GM23338 (cell line): ENCODE results near the gene NTMT1. TPM values are rescaled to one million over a fixed set of nuclear protein-coding genes. Genes with fewer than 3 reads are reported as not detected.

ENCODE experiments used
- ATAC-seq: fragments of 200-7000 bp; cut with Tn5 transposase; 3 replicates; pipeline ENCODE4 v1.9.1; 2020
- DNase-seq: peaks from one replicate; pipeline ENCODE4 v3.0.0-alpha.2; 2015; ENCODE audit warnings: low spot score
- H2AFZ ChIP-seq: fragments of 200-600 bp; sonication (generic); 2 replicates; pipeline ENCODE4 v1.8.0; 2016; ENCODE audit warnings: antibody characterized with exemption, mild to moderate bottlenecking, moderate library complexity
- H3F3A ChIP-seq: fragments of 200-600 bp; sonication (generic); replicated peaks from 2 replicates; pipeline ENCODE4 v1.8.0; 2017; ENCODE audit warnings: antibody characterized with exemption, mixed run types, low read depth
- H3K27ac ChIP-seq: fragments of 200-600 bp; sonication (generic); 2 replicates; pipeline ENCODE4 v1.6.1; 2016; ENCODE audit warnings: low read depth
- H3K27me3 ChIP-seq: fragments of 200-600 bp; sonication (generic); 2 replicates; pipeline ENCODE4 v1.8.0; 2016; ENCODE audit warnings: mild to moderate bottlenecking, mixed run types, moderate library complexity; ENCODE audit not compliant: insufficient read depth
- H3K36me3 ChIP-seq: fragments of 200-600 bp; sonication (generic); 2 replicates; pipeline ENCODE4 v1.8.0; 2016; ENCODE audit warnings: mild to moderate bottlenecking; ENCODE audit not compliant: insufficient read depth
- H3K4me1 ChIP-seq: fragments of 200-600 bp; sonication (generic); 2 replicates; pipeline ENCODE4 v1.8.0; 2016; ENCODE audit warnings: mild to moderate bottlenecking, moderate library complexity; ENCODE audit not compliant: insufficient read depth
- H3K4me2 ChIP-seq: fragments of 200-600 bp; sonication (generic); 2 replicates; pipeline ENCODE4 v1.7.1; 2017; ENCODE audit warnings: mixed run types
- H3K4me3 ChIP-seq: fragments of 200-600 bp; sonication (generic); 2 replicates; pipeline ENCODE4 v1.6.1; 2016; ENCODE audit warnings: mixed run types
- H3K79me2 ChIP-seq: fragments of 200-600 bp; sonication (generic); replicated peaks from 2 replicates; pipeline ENCODE4 v1.8.0; 2017; ENCODE audit warnings: mild to moderate bottlenecking; ENCODE audit not compliant: insufficient read depth
- H3K9me2 ChIP-seq: fragments of 200-600 bp; sonication (generic); 2 replicates; pipeline ENCODE4 v1.8.0; 2017; ENCODE audit not compliant: insufficient read depth
- H4K20me1 ChIP-seq: fragments of 200-600 bp; sonication (generic); replicated peaks from 2 replicates; pipeline ENCODE4 v1.8.0; 2017; ENCODE audit warnings: mild to moderate bottlenecking; ENCODE audit not compliant: insufficient read depth
- H3K27ac Mint-ChIP-seq: 2 replicates; pipeline ENCODE4 v1.8.0; 2020; ENCODE audit warnings: inconsistent platforms, mild to moderate bottlenecking, moderate library complexity, mixed read lengths
- H3K27me3 Mint-ChIP-seq: 3 replicates; pipeline ENCODE4 v1.8.0; 2022; ENCODE audit warnings: low read depth, mild to moderate bottlenecking, moderate library complexity, mixed read lengths, inconsistent platforms; ENCODE audit not compliant: insufficient read depth, poor library complexity
- H3K36me3 Mint-ChIP-seq: 3 replicates; pipeline ENCODE4 v1.8.0; 2021; ENCODE audit warnings: low read depth, mild to moderate bottlenecking, inconsistent platforms, moderate library complexity, mixed read lengths
- H3K4me1 Mint-ChIP-seq: 3 replicates; pipeline ENCODE4 v1.8.0; 2020; ENCODE audit warnings: mild to moderate bottlenecking, inconsistent platforms, mixed read lengths
- H3K4me3 Mint-ChIP-seq: 3 replicates; pipeline ENCODE4 v1.8.0; 2021; ENCODE audit warnings: moderate library complexity, mild to moderate bottlenecking, inconsistent platforms, mixed read lengths
- H3K9me3 Mint-ChIP-seq: 3 replicates; pipeline ENCODE4 v1.8.0; 2020; ENCODE audit warnings: moderate library complexity, mild to moderate bottlenecking, inconsistent platforms, mixed read lengths
- ETS1 ChIP-seq: IDR thresholded peaks from 2 replicates; pipeline ENCODE4 v1.6.1; 2016; ENCODE audit warnings: antibody characterized with exemption
- EZH2 ChIP-seq: fragments of 200-600 bp; sonication (generic); IDR thresholded peaks from one replicate; pipeline ENCODE4 v1.8.0; 2017; ENCODE audit warnings: antibody characterized with exemption, mild to moderate bottlenecking, low read depth; ENCODE audit not compliant: unreplicated experiment
- STAT1 ChIP-seq: IDR thresholded peaks from one replicate; pipeline ENCODE4 v1.6.1; 2016; ENCODE audit warnings: antibody characterized with exemption; ENCODE audit not compliant: unreplicated experiment
- ZNF114 ChIP-seq: fragments of 250-450 bp; sonication (Bioruptor Pico); IDR thresholded peaks from 2 replicates; pipeline ENCODE4 v1.5.0; 2020; ENCODE audit warnings: mild to moderate bottlenecking, moderate library complexity
- ZNF331 ChIP-seq: fragments of 250-450 bp; sonication (Bioruptor Pico); IDR thresholded peaks from 2 replicates; pipeline ENCODE4 v1.5.0; 2020; ENCODE audit warnings: low read depth, mild to moderate bottlenecking, moderate library complexity
- ZNF462 ChIP-seq: fragments of 250-450 bp; sonication (Bioruptor Pico); IDR thresholded peaks from 2 replicates; pipeline ENCODE4 v1.5.0; 2020; ENCODE audit warnings: mild to moderate bottlenecking, moderate library complexity
- polyA plus RNA-seq: library from polyadenylated mRNA; unstranded; fragments of >200 nt; fragmentation: Nextera tagmentation; extraction: Ambion mirVana; gene quantifications from 2 replicates; pipeline ENCODE4 v1.2.1, GENCODE V29; 2016
- total RNA-seq: library from RNA; depleted of rRNA; stranded (reverse); fragments of >200 nt; shearing (Covaris generic); gene quantifications from 2 replicates; pipeline ENCODE4 v1.2.3, GENCODE V29; 2014

The NTMT1 gene
- total and polyA plus RNA-seq, 2 experiments from 2014 or later, result 59.4 to 108 TPM

- no peak for TF ChIP-seq ETS1
- TF ChIP-seq ZNF331 (CRISPR knock-in tag), result no peak
- TF ChIP-seq ZNF114, result no peak
- TF ChIP-seq EZH2, result peak; percentile 5
- H3K4me2 ChIP-seq, result peak within 1 kb of the TSS; percentile 84
- H3K9me3 Mint-ChIP-seq, result no peaks in the 10 kb centered on the region
- no peaks in the 10 kb centered on the region for H3K9me2 ChIP-seq
- DNase-seq (no peak), ATAC-seq (peak; percentile 7)
- 0 out of 2 replicates have a peak, but pooled peaks cover 12% of the 10 kb centered on the region for H3F3A ChIP-seq
- H3K27ac ChIP-seq, result no peak within 1 kb of the TSS
- H3K27ac Mint-ChIP-seq, result no peak within 1 kb of the TSS
- H3K4me3 Mint-ChIP-seq, result peak within 1 kb of the TSS; percentile 68
- peak within 1 kb of the TSS; percentile 63 for H3K4me3 ChIP-seq
- H3K27me3 Mint-ChIP-seq, result peaks cover 49% of the 10 kb centered on the region
- peaks cover 20% of the 10 kb centered on the region for H3K4me1 ChIP-seq
- H2AFZ ChIP-seq, result peak within 1 kb of the TSS; percentile 90
- no peaks in the 10 kb centered on the region; the same call in 2 of the 3 replicates for H3K36me3 Mint-ChIP-seq
- no peaks in the 10 kb centered on the region for H3K79me2 ChIP-seq
- no peaks in the 10 kb centered on the region for H3K36me3 ChIP-seq
- H3K4me1 Mint-ChIP-seq, result peaks cover 23% of the 10 kb centered on the region
- peaks cover 48% of the 10 kb centered on the region for H3K27me3 ChIP-seq
- no peaks in the 10 kb centered on the region for H4K20me1 ChIP-seq
Observed at GRCh38 chr9:129620669-129621295, 5.2 kb upstream of the NTMT1 start, which contains the start of gene C9orf50. Gene C9orf50, minus strand, starts transcription at chr9:129621101. Its CDS starts 527 bp downstream, at chr9:129620574.

- no peak overlapping the region for H3K4me3 ChIP-seq
- peaks cover 44% of the 10 kb centered on the region for H3K27me3 ChIP-seq
- ATAC-seq (no peak), DNase-seq (no peak)
- no peak for TF ChIP-seq ZNF331 (CRISPR knock-in tag)
- TF ChIP-seq ZNF462 (CRISPR knock-in tag), result no peak
- no peak for TF ChIP-seq STAT1
- Mint-ChIP-seq H3K9me3 (no peaks in the 10 kb centered on the region), H3K27me3 (peaks cover 40% of the 10 kb centered on the region), H3K4me3 (no peak overlapping the region; the same call in 2 of the 3 replicates), H3K27ac (no peak overlapping the region), H3K36me3 (peaks cover 6% of the 10 kb centered on the region), H3K4me1 (peaks cover 38% of the 10 kb centered on the region)
- H3F3A ChIP-seq, result 0 out of 2 replicates have a peak, but pooled peaks cover 15% of the 10 kb centered on the region
- no peak overlapping the region for H3K27ac ChIP-seq
- no peaks in the 10 kb centered on the region for H3K9me2 ChIP-seq
- no peak overlapping the region for H3K4me2 ChIP-seq
- peaks cover 16% of the 10 kb centered on the region for H4K20me1 ChIP-seq
- peaks cover 23% of the 10 kb centered on the region for H3K79me2 ChIP-seq
- peaks cover 37% of the 10 kb centered on the region for H3K4me1 ChIP-seq
- no peak overlapping the region for H2AFZ ChIP-seq
- H3K36me3 ChIP-seq, result no peaks in the 10 kb centered on the region
Observed at GRCh38 chr9:129623331-129623730, 2.6 kb upstream of the NTMT1 start.
